Heart left ventricle (tissue), 16 donors: Measurements from ENCODE around the gene RPS29. TPM values are rescaled to one million over a fixed set of nuclear protein-coding genes. Genes with fewer than 3 reads are reported as not detected.

Experiments used
- ATAC-seq, 4 donors: fragments of 200-7000 bp; cut with Tn5 transposase; one replicate each; pipeline ENCODE4 v1.9.1; 2020 to 2022; ENCODE audit warnings: moderate library complexity in 4 of 4, mild to moderate bottlenecking in 3 of 4, moderate number of reproducible peaks in 1 of 4
- DNase-seq, 5 donors: peaks; one replicate each; pipeline ENCODE4 v3.0.0-alpha.2; 2020
- H3K27ac ChIP-seq, 12 donors: fragments of 200-600 bp; sonication (generic) in 4 of 12; one replicate each; pipeline versions ENCODE4 v1.5.0 to v1.8.0; 2016 to 2022; ENCODE audit warnings: mild to moderate bottlenecking in 2 of 12
- H3K27me3 ChIP-seq, 9 donors: fragments of 200-600 bp; sonication (generic) in 2 of 9; one replicate each; pipeline versions ENCODE4 v1.5.1 to v1.8.0; 2016 to 2022; ENCODE audit warnings: mild to moderate bottlenecking in 3 of 9
- H3K36me3 ChIP-seq, 9 donors: fragments of 200-600 bp; sonication (generic) in 2 of 9; one replicate each; pipeline versions ENCODE4 v1.5.0 to v1.8.0; 2018 to 2022; ENCODE audit warnings: mild to moderate bottlenecking in 2 of 9
- H3K4me1 ChIP-seq, 12 donors: fragments of 200-600 bp; sonication (generic) in 4 of 12; one replicate each; pipeline versions ENCODE4 v1.5.0 to v1.8.0; 2016 to 2022; ENCODE audit warnings: mild to moderate bottlenecking in 3 of 12
- H3K4me3 ChIP-seq, 12 donors: fragments of 200-600 bp; sonication (generic) in 4 of 12; one replicate each; pipeline versions ENCODE4 v1.5.0 to v1.8.0; 2017 to 2022; ENCODE audit warnings: mild to moderate bottlenecking in 9 of 12, moderate library complexity in 4 of 12
- H3K9me3 ChIP-seq, 12 donors: fragments of 200-600 bp; sonication (generic) in 4 of 12; one replicate each; pipeline versions ENCODE4 v1.5.0 to v1.8.0; 2016 to 2022; ENCODE audit warnings: mild to moderate bottlenecking in 1 of 12
- CTCF ChIP-seq, 12 donors: fragments of 200-600 bp; sonication (generic) in 4 of 12; IDR thresholded peaks; one replicate each; pipeline versions ENCODE4 v1.5.0 to v1.8.0; 2018 to 2022; ENCODE audit warnings: antibody characterized with exemption in 12 of 12, mild to moderate bottlenecking in 5 of 12
- POLR2A ChIP-seq, 2 donors: fragments of 450-650 bp; IDR thresholded peaks; one replicate each; pipeline ENCODE4 v1.6.1; 2017; ENCODE audit warnings: antibody characterized with exemption in 2 of 2, mild to moderate bottlenecking in 2 of 2, moderate library complexity in 2 of 2
- whole genome bisulfite sequencing, 4 donors: extraction: QIAGEN DNeasy Blood & Tissue Kit in 2 of 4; methylation state at CpG; one replicate each; pipeline versions ENCODE4 v1.1.5 to v1.1.7; 2013 to 2018; 5-methylcytosine and 5-hydroxymethylcytosine counted together
- intact Hi-C, 10 donors: fragments of 100-400 bp; cut with DNase I; formaldehyde crosslinking; loops; one replicate each; pipeline versions ENCODE4 v1.11.1 to v1.14.2; 2022
- polyA plus RNA-seq, 2 donors: library from polyadenylated mRNA; stranded (reverse); fragments of 200-250 nt; gene quantifications; one replicate each; pipeline ENCODE4 v1.2.3, GENCODE V29; 2013
- total RNA-seq, 9 donors: library from RNA; depleted of rRNA in 2 of 9; stranded (reverse); fragments of >200 nt in 2 of 9; fragmentation: NEBNext Ultra II Directional in 3 of 9; extraction: Animal tissue kit (Norgen Biotek cat#: 25700) in 3 of 9; gene quantifications; one replicate each; pipeline versions ENCODE4 v1.1.0 to v1.2.4, GENCODE V29; 2016 to 2023
- donor health status: ischemic (EF 13 %, LVEDD 7.1; RV severe dilation, severe dysfunction).
- donor health status: healthy with polysubstance abuse.
- donor health status: DM: no; HTN: yes; CAD: no.
- donor health status: DM: no; HTN: no; CAD: no.
- donor health status: ischemic (EF 25% LVEDD 6.9; RV normal size, moderate dysfunction).
- donor health status: ischemic (EF 25% LVEDD 5.7; RV mildly dilated, moderate dysfunction).
- donor health status: healthy.
- donor health status: DM: yes; HTN: yes; CAD: no.
- donor health status: ischemic (EF 35%, LVEDD 5.7; RV mildly dilated, moderate dysfunction).
- donor health status: nonischemic (EF 11% LVEDD 7.7; RV severe dilation, severe dysfunction).
- donor health status: DM: yes; HTN: yes; CAD: no.
- donor health status: PGD.
- donor health status: ischemic (EF 29% LVEDD 5.4; RV normal size, mild dysfunction).
- donor health status: nonischemic (EF 23%, LVEDD 6.1; RV moderate dilation, normal function).

The RPS29 gene
- total and polyA plus RNA-seq, 11 donors: 507 to 4,598 (median 922) TPM

DNA sequence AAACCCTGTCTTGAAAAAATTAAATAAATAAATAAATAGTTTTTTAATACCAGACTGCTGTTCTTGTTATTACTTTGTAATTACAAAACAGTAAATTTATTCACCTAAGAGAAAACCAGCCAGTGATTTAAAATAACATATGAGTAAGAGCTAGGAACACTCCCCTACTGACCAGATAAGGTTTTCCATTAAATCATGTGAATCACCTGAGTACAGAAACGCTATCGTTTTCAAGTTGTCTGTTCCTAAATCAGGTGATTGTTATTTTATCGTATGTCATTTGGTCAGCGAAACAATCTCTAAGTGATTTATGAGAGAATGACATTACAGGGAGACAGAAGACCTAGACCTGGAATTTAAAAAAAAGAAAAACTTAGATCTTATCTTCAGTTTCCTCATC is 47.3 kb downstream of the RPS29 start:
- H3K9me3 ChIP-seq: no peaks in the 10 kb centered on the region
- DNase-seq: no peak
- peaks cover 0 to 4% (median 0%) of the 10 kb centered on the region in 12 donors for H3K4me1 ChIP-seq
- no peak overlapping the region for H3K4me3 ChIP-seq
- no peaks in the 10 kb centered on the region for H3K36me3 ChIP-seq
- intact Hi-C loops: no loop called here
- H3K27ac ChIP-seq: no peak overlapping the region
- 85 to 93% (median 89%) methylated on average over 4 of the region's 4 CpGs for WGBS, 4 donors
- ATAC-seq: no peak
- TF ChIP-seq CTCF (IDR thresholded peaks at IDR 0.05) (no peak), POLR2A (IDR thresholded peaks at IDR 0.05) (no peak)
- H3K27me3 ChIP-seq: no peaks in the 10 kb centered on the region

Other genes with a start within 250 kb of the RPS29 start
- gene LRR1, start 12.6 kb upstream of the RPS29 start, total RNA-seq: 10 to 100 TPM in 2 of 9 donors, 1 to 10 TPM in 7; 2.5 to 39.6 (median 7.5) TPM
- gene LRR1, start 12.6 kb upstream of the RPS29 start, polyA plus RNA-seq: 1 to 10 TPM; 2.1 to 7.1 TPM
- gene RPL36AL, start 34.2 kb upstream of the RPS29 start, total RNA-seq: 100 to 1,000 TPM; 107 to 262 (median 138) TPM
- gene RPL36AL, start 34.2 kb upstream of the RPS29 start, polyA plus RNA-seq: 100 to 1,000 TPM; 328 to 512 TPM
- gene MGAT2, start 34.4 kb upstream of the RPS29 start, total RNA-seq: 10 to 100 TPM; 12.5 to 28.8 (median 16.4) TPM
- 10 to 100 TPM in 1 of 2 donors, 1 to 10 TPM in 1; 6.8 to 28.1 TPM for gene MGAT2, start 34.4 kb upstream of the RPS29 start, polyA plus RNA-seq
- 10 to 100 TPM in 1 of 9 donors, 1 to 10 TPM in 8; 3.6 to 10.0 (median 5.1) TPM for gene DNAAF2, start 48.9 kb upstream of the RPS29 start, total RNA-seq
- gene DNAAF2, start 48.9 kb upstream of the RPS29 start, polyA plus RNA-seq: 1 to 10 TPM; 3.4 to 6.7 TPM
- 1 to 10 TPM in 4 of 9 donors, under 1 TPM in 4, not detected in 1; 0.25 to 3.4 (median 0.91) TPM for gene POLE2, start 101.8 kb upstream of the RPS29 start, total RNA-seq
- 1 to 10 TPM in 1 of 2 donors, under 1 TPM in 1; 0.88 to 1.2 TPM for gene POLE2, start 101.8 kb upstream of the RPS29 start, polyA plus RNA-seq
- gene KLHDC1, start 106.7 kb upstream of the RPS29 start, total RNA-seq: 1 to 10 TPM; 3.0 to 9.8 (median 7.4) TPM
- 1 to 10 TPM; 1.1 to 3.7 TPM for gene KLHDC1, start 106.7 kb upstream of the RPS29 start, polyA plus RNA-seq
- gene KLHDC2, start 181.8 kb upstream of the RPS29 start, total RNA-seq: 10 to 100 TPM; 68.2 to 93.6 (median 85.9) TPM
- 10 to 100 TPM; 40.7 to 48.9 TPM for gene KLHDC2, start 181.8 kb upstream of the RPS29 start, polyA plus RNA-seq